H1 (cell line): ENCODE data around the gene CMSS1. TPM values are rescaled to one million over a fixed set of nuclear protein-coding genes. Genes with fewer than 3 reads are reported as not detected.

Experiments used
- FOSL1 ChIP-seq: IDR thresholded peaks from 2 replicates; pipeline ENCODE4 v1.6.1; 2011; ENCODE audit warnings: mild to moderate bottlenecking, low read depth, low read length, moderate library complexity; ENCODE audit not compliant: insufficient read depth
- KDM1A ChIP-seq: fragments of 200-600, 300-600 bp; sonication (generic); IDR thresholded peaks from 2 replicates; pipeline ENCODE4 v1.7.1; 2016; ENCODE audit warnings: mild to moderate bottlenecking, low read length, borderline replicate concordance
- MAFK ChIP-seq: IDR thresholded peaks from 2 replicates; pipeline ENCODE4 v1.6.1; 2012; ENCODE audit warnings: low read depth, mild to moderate bottlenecking, improper control_type of control experiment, low read length
- NRF1 ChIP-seq: IDR thresholded peaks from 2 replicates; pipeline ENCODE4 v1.6.1; 2011; ENCODE audit warnings: mild to moderate bottlenecking, low read depth, low read length, improper control_type of control experiment
- YY1 ChIP-seq: IDR thresholded peaks from 2 replicates; pipeline ENCODE4 v1.6.1; 2011; ENCODE audit warnings: low read depth, mild to moderate bottlenecking, low read length
- polyA plus RNA-seq, 7 experiments: library from polyadenylated mRNA; depleted of rRNA in 3 of 7; stranded (reverse) in 5 of 7; unstranded in 2 of 7; fragments of >200 nt in 5 of 7; fragments of 200-250 nt in 2 of 7; gene quantifications; 1 replicate in 5 of 7; 2 replicates in 1 of 7; 4 replicates in 1 of 7; pipeline versions ENCODE4 v1.2.1 to v1.2.3, GENCODE V29; 2011 to 2013; ENCODE audit warnings: missing spikeins in 2 of 7, mixed read lengths in 2 of 7
- total RNA-seq: library from RNA; stranded (reverse); fragmentation: NEBNext Ultra II Directional; extraction: Animal tissue kit (Norgen Biotek cat#: 25700); gene quantifications from 2 replicates; pipeline ENCODE4 v1.2.1, GENCODE V29; 2021

CMSS1 gene
- total and polyA plus RNA-seq, 2 of the 8 experiments (the other 6 are each of a cell fraction or from before 2014, with no cell fraction given): 15.2 to 75.1 TPM

- TF ChIP-seq FOSL1: no peak
- no peak for TF ChIP-seq NRF1
- TF ChIP-seq MAFK: no peak
- TF ChIP-seq KDM1A: no peak
- no peak for TF ChIP-seq YY1
These were observed 358.1 kb downstream of the CMSS1 start (continued) for GRCh38 chr3:100175637-100176280.
